Measurements from ENCODE around the gene TMEM69.
"Not testable (repeated sequence)": the region's sequence is repeated elsewhere in the genome, so short reads cannot be mapped to it uniquely, and the experiment has no call there.

The TMEM69 gene

DNA sequence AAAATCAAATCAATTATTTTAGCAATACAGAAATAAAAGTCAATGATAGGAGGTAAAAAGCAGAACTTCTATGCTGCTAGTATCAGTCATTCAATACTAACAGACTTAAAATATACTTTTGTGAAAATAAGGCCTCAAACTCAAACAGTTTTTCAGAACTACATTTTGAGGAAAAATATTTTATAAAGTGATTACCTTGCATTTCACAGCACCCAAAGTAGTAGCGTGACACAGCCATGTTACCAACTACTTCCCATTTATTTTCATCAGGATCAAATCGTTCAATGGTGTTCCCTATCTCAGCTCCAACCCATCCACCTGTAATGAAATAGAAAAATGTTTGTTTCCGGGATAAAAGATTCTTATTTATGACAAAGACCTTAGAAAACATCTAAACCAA lies 28.7 kb downstream of the TMEM69 start:
- no peak overlapping the region for H3K4me3 ChIP-seq (ENCODE audit: low read depth, low read length)
- TF ChIP-seq, protein P1, sequence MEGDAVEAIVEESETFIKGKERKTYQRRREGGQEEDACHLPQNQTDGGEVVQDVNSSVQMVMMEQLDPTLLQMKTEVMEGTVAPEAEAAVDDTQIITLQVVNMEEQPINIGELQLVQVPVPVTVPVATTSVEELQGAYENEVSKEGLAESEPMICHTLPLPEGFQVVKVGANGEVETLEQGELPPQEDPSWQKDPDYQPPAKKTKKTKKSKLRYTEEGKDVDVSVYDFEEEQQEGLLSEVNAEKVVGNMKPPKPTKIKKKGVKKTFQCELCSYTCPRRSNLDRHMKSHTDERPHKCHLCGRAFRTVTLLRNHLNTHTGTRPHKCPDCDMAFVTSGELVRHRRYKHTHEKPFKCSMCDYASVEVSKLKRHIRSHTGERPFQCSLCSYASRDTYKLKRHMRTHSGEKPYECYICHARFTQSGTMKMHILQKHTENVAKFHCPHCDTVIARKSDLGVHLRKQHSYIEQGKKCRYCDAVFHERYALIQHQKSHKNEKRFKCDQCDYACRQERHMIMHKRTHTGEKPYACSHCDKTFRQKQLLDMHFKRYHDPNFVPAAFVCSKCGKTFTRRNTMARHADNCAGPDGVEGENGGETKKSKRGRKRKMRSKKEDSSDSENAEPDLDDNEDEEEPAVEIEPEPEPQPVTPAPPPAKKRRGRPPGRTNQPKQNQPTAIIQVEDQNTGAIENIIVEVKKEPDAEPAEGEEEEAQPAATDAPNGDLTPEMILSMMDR (IDR thresholded peaks at IDR 0.05; ENCODE audit: low read depth, low read length, missing control alignments) = no peak
- no peak for DNase-seq (ENCODE audit: low read depth)
- in situ Hi-C loops (cut with HindIII; ENCODE audit: low sequenced_read_pairs) = no loop called here

DNA sequence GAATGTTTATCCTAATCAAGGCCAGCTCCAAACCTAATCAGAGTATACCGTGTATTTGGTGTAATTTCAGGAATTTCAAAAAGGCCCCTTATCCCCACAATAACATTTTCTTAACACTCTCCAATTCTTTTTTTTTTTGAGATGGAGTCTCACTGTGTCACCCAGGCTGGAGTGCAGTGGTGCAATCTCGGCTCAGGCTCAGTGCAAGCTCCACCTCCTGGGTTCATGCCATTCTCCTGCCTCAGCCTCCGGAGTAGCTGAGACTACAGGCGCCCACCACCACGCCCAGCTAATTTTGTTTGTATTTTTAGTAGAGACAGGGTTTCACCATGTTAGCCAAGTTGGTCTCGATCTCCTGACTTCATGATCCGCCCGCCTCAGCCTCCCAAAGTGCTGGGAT lies 29.4 kb downstream of the TMEM69 start:
- in situ Hi-C loops (cut with HindIII; ENCODE audit: low sequenced_read_pairs); DNase-seq (ENCODE audit: low read depth); H3K4me3 ChIP-seq (ENCODE audit: low read depth, low read length): not testable (repeated sequence)

GRCh38 chr1:45718289-45718688 lies 30.3 kb downstream of the TMEM69 start:
- no peak overlapping the region for H3K4me3 ChIP-seq (ENCODE audit: low read depth, low read length)
- in situ Hi-C loops (cut with HindIII; ENCODE audit: low sequenced_read_pairs) = no loop called here
- TF ChIP-seq, protein P1 (IDR thresholded peaks at IDR 0.05; ENCODE audit: low read depth, low read length, missing control alignments) = no peak
- DNase-seq (ENCODE audit: low read depth) = no peak

DNA sequence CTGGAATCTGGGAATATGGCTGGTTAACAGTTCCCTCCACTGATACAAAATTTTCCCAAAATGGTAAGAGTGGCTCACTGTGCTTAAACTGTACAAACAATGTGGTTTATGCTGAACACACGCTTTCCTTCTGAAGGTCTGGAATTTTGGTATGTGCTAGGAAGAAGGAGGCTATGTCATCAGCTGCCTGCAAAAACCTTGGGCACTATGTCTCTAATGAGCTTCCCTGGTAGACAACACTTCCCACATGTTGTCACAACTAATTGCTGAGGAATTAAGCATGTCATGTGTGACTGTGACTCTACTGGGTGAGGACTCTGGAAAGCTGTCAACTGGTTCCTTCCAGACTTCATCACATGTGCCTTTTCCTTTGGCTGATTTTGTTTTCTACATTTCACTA lies 33.2 kb downstream of the TMEM69 start:
- H3K4me3 ChIP-seq (ENCODE audit: low read depth, low read length) = no peak overlapping the region
- TF ChIP-seq, protein P1 (IDR thresholded peaks at IDR 0.05; ENCODE audit: low read depth, low read length, missing control alignments) = no peak
- in situ Hi-C loops (cut with HindIII; ENCODE audit: low sequenced_read_pairs) = no loop called here
- no peak for DNase-seq (ENCODE audit: low read depth)

DNA sequence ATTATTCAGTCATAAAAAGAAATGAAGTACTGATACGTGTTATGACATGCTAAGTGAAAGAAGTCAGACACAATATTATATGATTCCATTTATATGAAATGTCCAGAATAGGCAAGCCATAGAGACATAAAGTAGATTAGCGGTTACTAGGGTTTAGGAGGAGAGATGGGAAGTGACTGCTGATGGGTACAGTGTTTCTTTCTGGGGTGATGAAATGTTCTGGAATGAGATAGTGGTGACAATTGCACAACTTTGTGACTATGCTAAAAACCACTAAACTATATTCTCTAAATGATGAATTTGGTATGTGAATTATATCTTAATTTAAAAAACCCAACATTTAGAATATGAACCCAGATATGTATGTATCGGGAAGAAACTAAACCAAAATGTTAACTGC lies 34.8 kb downstream of the TMEM69 start:
- TF ChIP-seq, protein P1 (IDR thresholded peaks at IDR 0.05; ENCODE audit: low read depth, low read length, missing control alignments) = no peak
- DNase-seq (ENCODE audit: low read depth) = no peak
- no peak overlapping the region for H3K4me3 ChIP-seq (ENCODE audit: low read depth, low read length)
- in situ Hi-C loops (cut with HindIII; ENCODE audit: low sequenced_read_pairs) = no loop called here

DNA sequence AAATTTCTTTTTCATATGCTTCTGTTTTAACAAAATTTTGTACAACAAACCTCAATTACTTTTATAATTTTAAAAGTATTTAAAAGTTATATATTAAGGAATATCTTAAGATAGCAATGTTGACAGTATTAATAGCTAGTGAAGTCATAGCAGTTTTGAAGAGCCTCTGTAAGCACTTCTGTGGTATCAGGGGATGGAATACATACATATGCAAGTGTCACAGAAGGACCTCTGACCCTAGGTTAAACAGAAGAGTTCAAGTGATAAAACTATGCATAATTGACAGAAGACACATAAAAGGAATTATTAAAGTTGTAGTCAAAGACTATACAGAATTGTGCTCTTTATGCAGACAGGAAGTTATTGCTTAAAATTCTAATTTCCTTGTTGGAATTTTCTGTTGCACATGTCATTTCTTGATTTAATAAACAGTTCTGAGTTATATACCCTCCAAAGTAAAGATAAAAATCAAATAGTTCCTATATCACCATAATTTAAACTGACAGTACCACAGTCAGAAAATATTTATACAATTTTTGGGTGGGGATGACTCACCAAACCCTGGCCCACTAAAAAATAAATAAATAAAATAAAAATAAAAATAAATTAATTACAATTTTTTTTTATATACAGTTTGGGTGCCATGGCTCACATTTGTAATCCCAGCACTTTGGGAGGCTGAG lies 35.4 kb downstream of the TMEM69 start:
- TF ChIP-seq, protein P1 (IDR thresholded peaks at IDR 0.05; ENCODE audit: low read depth, low read length, missing control alignments) = no peak
- in situ Hi-C loops (cut with HindIII; ENCODE audit: low sequenced_read_pairs) = no loop called here
- DNase-seq (ENCODE audit: low read depth) = no peak

GRCh38 chr1:45726007-45726406 lies 38.0 kb downstream of the TMEM69 start:
- DNase-seq (ENCODE audit: low read depth); in situ Hi-C loops (cut with HindIII; ENCODE audit: low sequenced_read_pairs); H3K4me3 ChIP-seq (ENCODE audit: low read depth, low read length): not testable (repeated sequence)

More for the DNA sequence above, 35.4 kb downstream of the TMEM69 start:
- no peak overlapping the region for H3K4me3 ChIP-seq (ENCODE audit: low read depth, low read length)

Measured in astrocyte of the cerebellum (primary cell).